A549 (cell line): ENCODE results near the gene PIK3C3. TPM values are rescaled to one million over a fixed set of nuclear protein-coding genes. Genes with fewer than 3 reads are reported as not detected.

Experiments
- ATAC-seq, 2 experiments: fragments of 200-7000 bp in 1 of 2; fragments of >200 bp in 1 of 2; cut with Nextera tagmentation in 1 of 2; cut with Tn5 transposase in 1 of 2; 3 replicates each; pipeline versions ENCODE4 v1.8.0 to v1.9.1; 2018 to 2020; ENCODE audit warnings: mild to moderate bottlenecking in 1 of 2, moderate library complexity in 1 of 2
- CTCF ChIA-PET: fragments of 300-600 bp; sonication (Branson Sonifier 250); formaldehyde crosslinking; extraction: SDS; loops from one replicate; lab custom pipeline; 2021; ENCODE audit warnings: antibody characterized with exemption, inconsistent platforms; lab: Yijun Ruan, JAX
- POLR2A ChIA-PET: fragments of 350-600 bp; formaldehyde crosslinking; extraction: SDS; loops from one replicate; lab custom pipeline; 2021; ENCODE audit warnings: antibody characterized with exemption, inconsistent platforms; lab: Yijun Ruan, JAX
- DNase-seq, 2 experiments: peaks; one replicate each; pipeline versions ENCODE4 v3.0.0 to v3.0.0-alpha.2; 2011 to 2016; ENCODE audit warnings: low read depth in 1 of 2, low spot score in 1 of 2
- FAIRE-seq: peaks from 2 replicates; lab custom pipeline; 2011; peaks lifted over from hg19 to GRCh38; lab: Jason Lieb, UNC
- H3K27ac ChIP-seq, 2 experiments: fragments of >200 bp; sonication (Bioruptor Twin); formaldehyde crosslinking; 3 replicates each; pipeline ENCODE4 v1.5.1; 2016 to 2017
- H3K4me1 ChIP-seq: fragments of >200 bp; sonication (Bioruptor Twin); formaldehyde crosslinking; 3 replicates; pipeline ENCODE4 v1.6.1; 2016
- H3K4me2 ChIP-seq: fragments of >200 bp; sonication (Bioruptor Twin); formaldehyde crosslinking; 3 replicates; pipeline ENCODE4 v1.6.1; 2016
- H3K4me3 ChIP-seq: fragments of >200 bp; sonication (Bioruptor Twin); formaldehyde crosslinking; 3 replicates; pipeline ENCODE4 v1.5.1; 2016
- H3K9me3 ChIP-seq: fragments of >200 bp; sonication (Bioruptor Twin); formaldehyde crosslinking; 3 replicates; pipeline ENCODE4 v1.6.1; 2016
- EP300 ChIP-seq, 2 experiments: fragments of >200 bp; sonication (Bioruptor Twin); formaldehyde crosslinking; IDR thresholded peaks; 2 replicates in 1 of 2; 3 replicates in 1 of 2; pipeline ENCODE4 v1.6.1; 2016 to 2017
- ESRRA ChIP-seq: fragments of 150-350 bp; IDR thresholded peaks from 2 replicates; pipeline ENCODE4 v1.6.1; 2014; ENCODE audit warnings: mild to moderate bottlenecking, low read length, borderline replicate concordance
- FOSB ChIP-seq: fragments of 250-450 bp; sonication (Bioruptor Pico); IDR thresholded peaks from 2 replicates; pipeline ENCODE4 v1.5.0; 2020; ENCODE audit warnings: mild to moderate bottlenecking, moderate library complexity
- FOSL2 ChIP-seq, 2 experiments: fragments of 450-650 bp in 1 of 2; fragments of >200 bp in 1 of 2; sonication (Bioruptor Twin) in 1 of 2; formaldehyde crosslinking; IDR thresholded peaks; 2 replicates each; pipeline versions ENCODE4 v1.5.0 to v1.6.1; 2016 to 2020; ENCODE audit warnings: mild to moderate bottlenecking in 1 of 2, moderate library complexity in 1 of 2
- HEYL ChIP-seq: fragments of 250-450 bp; sonication (Bioruptor Pico); IDR thresholded peaks from 2 replicates; pipeline ENCODE4 v1.8.0; 2021; ENCODE audit warnings: mild to moderate bottlenecking, moderate library complexity
- HOXB5 ChIP-seq: fragments of 250-450 bp; sonication (Bioruptor Pico); IDR thresholded peaks from 2 replicates; pipeline ENCODE4 v1.5.0; 2020; ENCODE audit warnings: mild to moderate bottlenecking, moderate library complexity
- JUN ChIP-seq, 2 experiments: fragments of >200 bp; sonication (Bioruptor Twin); formaldehyde crosslinking; IDR thresholded peaks; 2 replicates in 1 of 2; 3 replicates in 1 of 2; pipeline ENCODE4 v1.6.1; 2016 to 2017
- JUNB ChIP-seq: fragments of >200 bp; sonication (Bioruptor Twin); formaldehyde crosslinking; IDR thresholded peaks from 2 replicates; pipeline ENCODE4 v1.6.1; 2016
- MAZ ChIP-seq: fragments of 150-350 bp; IDR thresholded peaks from 2 replicates; pipeline ENCODE4 v1.6.1; 2014; ENCODE audit warnings: antibody characterized with exemption, low read depth, low read length, borderline replicate concordance
- NFE2L2 ChIP-seq: fragments of 150-350 bp; conservative IDR thresholded peaks from 2 replicates; pipeline ENCODE4 v1.6.1; 2014; ENCODE audit warnings: low read length
- PHF8 ChIP-seq: fragments of 200-600 bp; sonication (generic); IDR thresholded peaks from 2 replicates; pipeline ENCODE4 v1.6.1; 2016; ENCODE audit warnings: low read depth, mild to moderate bottlenecking, antibody characterized with exemption, moderate library complexity, borderline replicate concordance
- POLR2A ChIP-seq: IDR thresholded peaks from 2 replicates; pipeline ENCODE4 v1.6.1; 2012; ENCODE audit warnings: mild to moderate bottlenecking, low read length
- RARB ChIP-seq: fragments of 250-450 bp; sonication (Bioruptor Pico); IDR thresholded peaks from 2 replicates; pipeline ENCODE4 v1.8.0; 2021; ENCODE audit warnings: mild to moderate bottlenecking, moderate library complexity
- RCOR1 ChIP-seq: fragments of 150-350 bp; IDR thresholded peaks from 2 replicates; pipeline ENCODE4 v1.6.1; 2014; ENCODE audit warnings: antibody characterized with exemption, low read length, low read depth
- RNF2 ChIP-seq: fragments of 200-600 bp; sonication (generic); IDR thresholded peaks from 2 replicates; pipeline ENCODE4 v1.6.1; 2016; ENCODE audit warnings: low read depth, mild to moderate bottlenecking, antibody characterized with exemption, moderate library complexity, borderline replicate concordance
- ZC3H11A ChIP-seq: fragments of 450-650 bp; IDR thresholded peaks from 2 replicates; pipeline ENCODE4 v1.6.1; 2014; ENCODE audit warnings: antibody characterized with exemption, mild to moderate bottlenecking
- WGBS: methylation state at CpG from one replicate; pipeline ENCODE4 v1.1.6; 2017; ENCODE audit errors: missing lambda C conversion rate; 5-methylcytosine and 5-hydroxymethylcytosine counted together
- polyA plus RNA-seq, 4 experiments: library from polyadenylated mRNA; depleted of rRNA in 3 of 4; stranded (reverse); fragments of >200 nt; fragmentation: RNase III in 1 of 4; extraction: RNeasy Plus Mini Kit Qiagen cat#74134 plus additional on column Dnase treatment in 1 of 4; gene quantifications; 2 replicates in 3 of 4; 3 replicates in 1 of 4; pipeline ENCODE4 v1.2.3, GENCODE V29; 2011 to 2017
- TF ChIP-seq, protein P1 (sequence below): fragments of >200 bp; sonication (Bioruptor Twin); formaldehyde crosslinking; IDR thresholded peaks from 3 replicates; pipeline ENCODE4 v1.5.1; 2016
- TF ChIP-seq, protein P2 (sequence below): IDR thresholded peaks from 2 replicates; pipeline ENCODE4 v1.6.1; 2012; ENCODE audit warnings: low read depth, borderline replicate concordance
- TF ChIP-seq, protein P3 (sequence below): fragments of 250-450 bp; sonication (Bioruptor Pico); IDR thresholded peaks from 2 replicates; pipeline ENCODE4 v1.5.0; 2021; ENCODE audit warnings: mild to moderate bottlenecking, moderate library complexity, borderline replicate concordance

Gene PIK3C3
- polyA plus RNA-seq, 2 of the 4 experiments (the other 2 are of a cell fraction) = 18.6 to 36.0 TPM

DNA sequence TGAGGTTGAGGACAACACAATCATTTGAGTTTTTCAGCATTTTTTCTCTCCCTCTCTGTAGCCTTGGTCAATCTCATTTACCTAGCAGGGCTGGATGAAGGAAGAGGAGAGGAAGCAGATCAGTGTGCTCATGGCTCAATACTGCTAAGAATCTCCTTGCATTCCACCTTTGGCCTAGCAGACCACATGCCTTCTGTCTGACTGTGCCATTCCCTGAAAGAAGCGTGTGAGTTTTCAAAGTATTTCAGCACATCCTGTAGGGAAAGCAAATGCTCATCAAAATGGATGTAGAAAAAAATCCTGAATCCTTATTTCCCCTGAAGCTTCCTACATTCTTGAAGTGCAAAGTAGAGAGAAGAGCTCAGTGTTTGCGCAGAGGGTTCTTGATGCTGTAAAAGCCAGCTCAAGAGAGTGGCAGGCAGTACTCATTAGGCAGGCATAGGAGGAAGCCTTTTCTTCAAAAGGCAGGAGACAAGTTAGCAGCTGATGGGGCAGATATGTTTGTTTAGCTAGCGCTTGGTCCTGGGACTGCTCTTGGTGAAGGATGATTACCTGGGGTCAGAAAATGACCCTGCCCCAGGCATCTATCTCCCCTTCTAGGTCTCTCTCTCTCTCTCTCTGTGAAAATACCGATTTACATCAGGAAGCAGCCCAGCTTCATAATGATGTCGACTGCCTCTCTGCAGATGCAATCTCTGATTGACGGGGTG, 14.4 kb upstream of the PIK3C3 start:
- ATAC-seq (peak; percentile 62 to 74; a peak in 4 of 6 replicates), FAIRE-seq (no peak), DNase-seq (peak in 1 of 2 experiments; percentile 14)
- WGBS = 39% methylated on average over 6 of the region's 6 CpGs
- no peak for TF ChIP-seq EP300 (IDR thresholded peaks at IDR 0.05)
- TF ChIP-seq HOXB5 (CRISPR knock-in tag) = no peak
- TF ChIP-seq, protein P1, sequence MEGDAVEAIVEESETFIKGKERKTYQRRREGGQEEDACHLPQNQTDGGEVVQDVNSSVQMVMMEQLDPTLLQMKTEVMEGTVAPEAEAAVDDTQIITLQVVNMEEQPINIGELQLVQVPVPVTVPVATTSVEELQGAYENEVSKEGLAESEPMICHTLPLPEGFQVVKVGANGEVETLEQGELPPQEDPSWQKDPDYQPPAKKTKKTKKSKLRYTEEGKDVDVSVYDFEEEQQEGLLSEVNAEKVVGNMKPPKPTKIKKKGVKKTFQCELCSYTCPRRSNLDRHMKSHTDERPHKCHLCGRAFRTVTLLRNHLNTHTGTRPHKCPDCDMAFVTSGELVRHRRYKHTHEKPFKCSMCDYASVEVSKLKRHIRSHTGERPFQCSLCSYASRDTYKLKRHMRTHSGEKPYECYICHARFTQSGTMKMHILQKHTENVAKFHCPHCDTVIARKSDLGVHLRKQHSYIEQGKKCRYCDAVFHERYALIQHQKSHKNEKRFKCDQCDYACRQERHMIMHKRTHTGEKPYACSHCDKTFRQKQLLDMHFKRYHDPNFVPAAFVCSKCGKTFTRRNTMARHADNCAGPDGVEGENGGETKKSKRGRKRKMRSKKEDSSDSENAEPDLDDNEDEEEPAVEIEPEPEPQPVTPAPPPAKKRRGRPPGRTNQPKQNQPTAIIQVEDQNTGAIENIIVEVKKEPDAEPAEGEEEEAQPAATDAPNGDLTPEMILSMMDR = no peak
- TF ChIP-seq PHF8 = no peak
- TF ChIP-seq FOSL2 (IDR thresholded peaks at IDR 0.05) = no peak
- no peak for TF ChIP-seq FOSL2 (CRISPR knock-in tag; IDR thresholded peaks at IDR 0.05)
- TF ChIP-seq HEYL (CRISPR knock-in tag) = no peak
- no peak for TF ChIP-seq JUN (IDR thresholded peaks at IDR 0.05)
- TF ChIP-seq FOSB = no peak
- no peak for TF ChIP-seq ESRRA
- TF ChIP-seq MAZ = no peak
- TF ChIP-seq RCOR1 = no peak
- no peak for TF ChIP-seq RNF2
- no peak for TF ChIP-seq RARB (CRISPR knock-in tag)
- TF ChIP-seq ZC3H11A = no peak
- TF ChIP-seq, protein P2, sequence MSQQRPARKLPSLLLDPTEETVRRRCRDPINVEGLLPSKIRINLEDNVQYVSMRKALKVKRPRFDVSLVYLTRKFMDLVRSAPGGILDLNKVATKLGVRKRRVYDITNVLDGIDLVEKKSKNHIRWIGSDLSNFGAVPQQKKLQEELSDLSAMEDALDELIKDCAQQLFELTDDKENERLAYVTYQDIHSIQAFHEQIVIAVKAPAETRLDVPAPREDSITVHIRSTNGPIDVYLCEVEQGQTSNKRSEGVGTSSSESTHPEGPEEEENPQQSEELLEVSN = no peak
- TF ChIP-seq NFE2L2 = no peak
- TF ChIP-seq JUNB = no peak
- POLR2A ChIA-PET = no interaction called here
- Histone ChIP-seq H3K27ac (no peak overlapping the region), H3K4me1 (no peaks in the 10 kb centered on the region; the same call in 2 of the 3 replicates), H3K4me2 (no peak overlapping the region), H3K9me3 (no peaks in the 10 kb centered on the region), H3K4me3 (no peak overlapping the region)
- CTCF ChIA-PET = no interaction called here

DNA sequence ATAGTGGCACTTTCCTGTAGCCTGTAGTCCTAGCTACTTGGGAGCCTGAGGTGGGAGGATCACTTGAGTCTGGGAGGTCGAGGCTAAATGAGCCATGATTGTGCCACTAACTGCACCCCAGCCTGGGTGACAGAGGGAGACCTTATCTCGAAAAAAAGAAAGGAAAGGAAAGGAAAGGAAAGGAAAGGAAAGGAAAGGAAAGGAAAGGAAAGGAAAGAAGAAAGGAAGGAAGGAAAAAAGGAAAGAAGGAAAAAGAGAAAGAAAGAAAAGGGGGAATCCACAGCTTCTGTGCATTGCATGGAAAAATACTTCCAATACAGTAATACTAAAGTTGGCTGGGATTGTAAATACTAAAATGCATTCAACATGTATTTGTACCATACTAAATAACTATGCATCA, 12.8 kb upstream of the PIK3C3 start:
- POLR2A ChIA-PET = no interaction called here
- H3K4me2 ChIP-seq = no peak overlapping the region
- 4% methylated on average over 2 of the region's 2 CpGs for WGBS
- no peak overlapping the region for H3K4me3 ChIP-seq
- DNase-seq = no peak
- TF ChIP-seq POLR2A (no peak), ZC3H11A (no peak)
- TF ChIP-seq, protein P3, sequence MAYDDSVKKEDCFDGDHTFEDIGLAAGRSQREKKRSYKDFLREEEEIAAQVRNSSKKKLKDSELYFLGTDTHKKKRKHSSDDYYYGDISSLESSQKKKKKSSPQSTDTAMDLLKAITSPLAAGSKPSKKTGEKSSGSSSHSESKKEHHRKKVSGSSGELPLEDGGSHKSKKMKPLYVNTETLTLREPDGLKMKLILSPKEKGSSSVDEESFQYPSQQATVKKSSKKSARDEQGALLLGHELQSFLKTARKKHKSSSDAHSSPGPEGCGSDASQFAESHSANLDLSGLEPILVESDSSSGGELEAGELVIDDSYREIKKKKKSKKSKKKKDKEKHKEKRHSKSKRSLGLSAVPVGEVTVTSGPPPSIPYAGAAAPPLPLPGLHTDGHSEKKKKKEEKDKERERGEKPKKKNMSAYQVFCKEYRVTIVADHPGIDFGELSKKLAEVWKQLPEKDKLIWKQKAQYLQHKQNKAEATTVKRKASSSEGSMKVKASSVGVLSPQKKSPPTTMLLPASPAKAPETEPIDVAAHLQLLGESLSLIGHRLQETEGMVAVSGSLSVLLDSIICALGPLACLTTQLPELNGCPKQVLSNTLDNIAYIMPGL (CRISPR knock-in tag) = no peak
- TF ChIP-seq, all 56 proteins: peak for 0
- no peaks in the 10 kb centered on the region for H3K9me3 ChIP-seq
- H3K4me1 ChIP-seq = no peaks in the 10 kb centered on the region; the same call in 2 of the 3 replicates
- ATAC-seq = no peak
- CTCF ChIA-PET = no interaction called here
- no peak overlapping the region for H3K27ac ChIP-seq
- no peak for FAIRE-seq
